ENCODE measurements around the gene SLIT3. TPM values are rescaled to one million over a fixed set of nuclear protein-coding genes. Genes with fewer than 3 reads are reported as not detected.

SLIT3 gene
- total RNA-seq, 1 experiment from 2014 or later, result 0.44 TPM

DNA sequence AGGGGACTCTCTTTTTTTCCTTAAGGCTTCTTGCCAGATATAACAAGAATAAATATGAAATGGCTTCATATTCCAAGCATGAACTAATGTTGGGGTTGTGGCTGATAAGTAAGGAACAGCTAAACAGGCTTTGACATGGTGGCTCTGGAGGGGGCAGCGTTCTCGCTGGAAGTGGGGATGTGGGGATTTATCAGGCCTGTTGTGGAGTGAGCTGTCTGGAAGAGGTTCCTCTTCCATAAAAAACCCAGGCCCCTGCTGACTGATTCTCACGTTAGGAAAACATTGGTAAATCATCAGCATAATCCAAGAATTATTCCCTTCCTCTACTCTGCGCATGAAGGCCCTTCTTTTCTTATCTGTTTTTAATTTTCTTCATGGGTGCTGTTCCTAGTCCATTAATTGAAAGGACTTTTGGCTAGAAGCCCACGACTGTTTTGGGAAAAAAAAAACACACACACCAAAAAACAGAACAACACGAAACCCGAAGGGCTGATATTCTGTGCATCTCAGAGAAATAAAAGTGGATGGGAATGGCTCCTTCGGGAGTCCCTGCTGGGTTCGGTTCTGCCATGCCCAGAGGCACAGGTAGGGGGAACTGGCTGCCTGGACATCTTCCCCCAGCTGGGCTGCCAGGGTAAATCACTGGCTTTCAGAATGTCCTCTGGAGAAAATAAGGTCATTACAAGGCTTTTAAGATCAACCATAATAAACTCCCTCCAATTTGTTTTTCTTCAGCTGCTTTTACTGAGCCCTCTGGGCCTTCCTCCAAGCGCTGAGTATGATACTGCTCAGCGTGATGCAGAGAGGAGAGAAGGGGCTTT is 297.0 kb downstream of the SLIT3 start:
- no peak for DNase-seq
- Histone ChIP-seq H3K9me3 (ENCODE audit: low read length) (no peaks in the 10 kb centered on the region), H2AFZ (ENCODE audit: low read length) (no peak overlapping the region), H4K20me1 (ENCODE audit: low read length) (no peaks in the 10 kb centered on the region), H3K27ac (ENCODE audit: low read length) (no peak overlapping the region), H3K4me2 (ENCODE audit: low read length) (no peak overlapping the region), H3K4me3 (ENCODE audit: low read length) (no peak overlapping the region), H3K79me2 (ENCODE audit: low read length) (no peaks in the 10 kb centered on the region), H3K9me2 (replicated peaks; ENCODE audit: low read length) (no peaks in the 10 kb centered on the region), H3K36me3 (ENCODE audit: low read depth, low read length) (no peaks in the 10 kb centered on the region), H3K9ac (ENCODE audit: low read length) (no peak overlapping the region), H3K27me3 (ENCODE audit: low read length) (peaks cover 21% of the 10 kb centered on the region), H3F3A (ENCODE audit: low read length, unreplicated experiment) (no peaks in the 10 kb centered on the region), H3K4me1 (ENCODE audit: insufficient read depth, low read length) (peaks cover 27% of the 10 kb centered on the region)
- no TSS peak for BruUV-seq (replicated peaks)
- POLR2A ChIA-PET (ENCODE audit: unreplicated experiment), result no interaction called here
- no peak for ATAC-seq
- intact Hi-C loops (cut with micrococcal nuclease), result no loop called here
- CTCF ChIA-PET, result no interaction called here
- TF ChIP-seq EZH2phosphoT487 (IDR thresholded peaks at IDR 0.05; ENCODE audit: borderline replicate concordance, low read length) (no peak), EZH2 (IDR thresholded peaks at IDR 0.05; ENCODE audit: low read length, unreplicated experiment) (no peak)
- TF ChIP-seq, protein P1, sequence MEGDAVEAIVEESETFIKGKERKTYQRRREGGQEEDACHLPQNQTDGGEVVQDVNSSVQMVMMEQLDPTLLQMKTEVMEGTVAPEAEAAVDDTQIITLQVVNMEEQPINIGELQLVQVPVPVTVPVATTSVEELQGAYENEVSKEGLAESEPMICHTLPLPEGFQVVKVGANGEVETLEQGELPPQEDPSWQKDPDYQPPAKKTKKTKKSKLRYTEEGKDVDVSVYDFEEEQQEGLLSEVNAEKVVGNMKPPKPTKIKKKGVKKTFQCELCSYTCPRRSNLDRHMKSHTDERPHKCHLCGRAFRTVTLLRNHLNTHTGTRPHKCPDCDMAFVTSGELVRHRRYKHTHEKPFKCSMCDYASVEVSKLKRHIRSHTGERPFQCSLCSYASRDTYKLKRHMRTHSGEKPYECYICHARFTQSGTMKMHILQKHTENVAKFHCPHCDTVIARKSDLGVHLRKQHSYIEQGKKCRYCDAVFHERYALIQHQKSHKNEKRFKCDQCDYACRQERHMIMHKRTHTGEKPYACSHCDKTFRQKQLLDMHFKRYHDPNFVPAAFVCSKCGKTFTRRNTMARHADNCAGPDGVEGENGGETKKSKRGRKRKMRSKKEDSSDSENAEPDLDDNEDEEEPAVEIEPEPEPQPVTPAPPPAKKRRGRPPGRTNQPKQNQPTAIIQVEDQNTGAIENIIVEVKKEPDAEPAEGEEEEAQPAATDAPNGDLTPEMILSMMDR (conservative IDR thresholded peaks at IDR 0.05; ENCODE audit: low read depth, low read length), result peak; percentile 47

DNA sequence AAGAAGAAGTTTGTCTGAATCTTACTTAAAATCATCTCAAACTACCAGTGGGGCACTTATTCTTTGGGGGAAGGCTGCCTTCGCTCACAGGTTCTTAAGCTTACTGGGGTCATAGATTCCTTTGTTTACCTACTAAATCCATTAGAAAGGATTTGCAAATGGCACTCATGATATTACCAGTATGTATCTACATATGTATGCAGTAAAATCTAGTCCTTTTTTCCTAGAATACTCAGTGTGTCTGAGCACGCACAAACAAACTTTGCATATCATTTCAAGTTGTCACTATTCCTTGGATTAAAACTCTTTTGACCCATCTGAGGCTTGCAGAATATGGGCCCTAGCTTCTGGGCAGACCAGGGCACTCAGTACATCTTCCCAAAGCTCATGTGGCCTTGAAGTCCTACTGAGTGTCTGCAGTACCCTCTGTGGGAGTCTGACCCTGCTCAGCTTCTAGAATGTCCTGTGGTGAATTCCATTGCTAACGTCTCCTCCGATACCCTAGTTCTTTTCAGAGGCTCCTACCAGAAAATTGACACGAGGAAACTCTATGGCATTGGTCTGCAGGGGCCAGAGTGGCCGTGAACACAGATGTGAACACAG is 297.9 kb downstream of the SLIT3 start:
- Histone ChIP-seq H3K4me3 (ENCODE audit: low read length) (no peak overlapping the region), H3K27me3 (ENCODE audit: low read length) (peaks cover 21% of the 10 kb centered on the region), H3K4me1 (ENCODE audit: insufficient read depth, low read length) (peaks cover 18% of the 10 kb centered on the region), H3K27ac (ENCODE audit: low read length) (no peak overlapping the region), H4K20me1 (ENCODE audit: low read length) (no peaks in the 10 kb centered on the region), H3K9ac (ENCODE audit: low read length) (no peak overlapping the region), H3F3A (ENCODE audit: low read length, unreplicated experiment) (no peaks in the 10 kb centered on the region), H3K79me2 (ENCODE audit: low read length) (no peaks in the 10 kb centered on the region), H3K4me2 (ENCODE audit: low read length) (no peak overlapping the region), H3K9me3 (ENCODE audit: low read length) (no peaks in the 10 kb centered on the region), H3K36me3 (ENCODE audit: low read depth, low read length) (no peaks in the 10 kb centered on the region), H2AFZ (ENCODE audit: low read length) (no peak overlapping the region), H3K9me2 (replicated peaks; ENCODE audit: low read length) (no peaks in the 10 kb centered on the region)
- TF ChIP-seq, protein P1 (conservative IDR thresholded peaks at IDR 0.05; ENCODE audit: low read depth, low read length), result no peak
- TF ChIP-seq EZH2phosphoT487 (IDR thresholded peaks at IDR 0.05; ENCODE audit: borderline replicate concordance, low read length), result no peak
- TF ChIP-seq EZH2 (IDR thresholded peaks at IDR 0.05; ENCODE audit: low read length, unreplicated experiment), result no peak
- intact Hi-C loops (cut with micrococcal nuclease), result no loop called here
- ChIA-PET POLR2A (ENCODE audit: unreplicated experiment) (no interaction called here), CTCF (no interaction called here)
- ATAC-seq, result no peak
- no TSS peak for BruUV-seq (replicated peaks)
- DNase-seq, result no peak

DNA sequence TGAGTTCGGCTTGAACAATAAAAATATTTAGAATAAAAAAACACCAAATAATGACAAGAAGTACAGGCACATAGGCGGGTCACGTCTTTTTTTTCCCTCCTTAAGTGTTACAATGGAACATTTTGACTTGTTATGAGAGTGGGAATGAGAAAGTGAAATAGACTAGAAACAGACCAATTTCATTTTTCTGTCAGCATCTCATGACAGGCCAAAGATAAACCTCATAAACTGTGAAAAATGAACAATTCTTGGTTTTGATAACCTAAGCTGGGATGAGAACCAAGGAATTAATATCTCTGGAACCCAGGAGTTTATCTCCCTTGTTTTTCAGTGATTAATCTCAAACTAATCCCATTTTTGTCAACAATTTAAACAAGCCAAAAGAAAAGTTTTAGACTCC is 299.5 kb downstream of the SLIT3 start:
- Histone ChIP-seq H3K27ac (ENCODE audit: low read length) (no peak overlapping the region), H3K9me3 (ENCODE audit: low read length) (no peaks in the 10 kb centered on the region), H3K79me2 (ENCODE audit: low read length) (no peaks in the 10 kb centered on the region), H3K9me2 (replicated peaks; ENCODE audit: low read length) (no peaks in the 10 kb centered on the region), H3K9ac (ENCODE audit: low read length) (no peak overlapping the region), H3K4me3 (ENCODE audit: low read length) (no peak overlapping the region), H3K27me3 (ENCODE audit: low read length) (peaks cover 33% of the 10 kb centered on the region), H2AFZ (ENCODE audit: low read length) (no peak overlapping the region), H3F3A (ENCODE audit: low read length, unreplicated experiment) (no peaks in the 10 kb centered on the region), H4K20me1 (ENCODE audit: low read length) (no peaks in the 10 kb centered on the region), H3K4me2 (ENCODE audit: low read length) (no peak overlapping the region), H3K4me1 (ENCODE audit: insufficient read depth, low read length) (peaks cover 3% of the 10 kb centered on the region), H3K36me3 (ENCODE audit: low read depth, low read length) (no peaks in the 10 kb centered on the region)
- DNase-seq (no peak), ATAC-seq (no peak)
- TF ChIP-seq EZH2 (IDR thresholded peaks at IDR 0.05; ENCODE audit: low read length, unreplicated experiment), result no peak
- TF ChIP-seq EZH2phosphoT487 (IDR thresholded peaks at IDR 0.05; ENCODE audit: borderline replicate concordance, low read length), result no peak
- TF ChIP-seq, protein P1 (conservative IDR thresholded peaks at IDR 0.05; ENCODE audit: low read depth, low read length), result no peak
- CTCF ChIA-PET, result no interaction called here
- BruUV-seq (replicated peaks), result no TSS peak
- intact Hi-C loops (cut with micrococcal nuclease), result no loop called here
- POLR2A ChIA-PET (ENCODE audit: unreplicated experiment), result no interaction called here

Data from PC-3 (cell line).